ENCODE data around the gene MICAL3. TPM values are rescaled to one million over a fixed set of nuclear protein-coding genes. Genes with fewer than 3 reads are reported as not detected.

Gene MICAL3
- total and polyA plus RNA-seq, 2 of the 8 experiments (the other 6 are each of a cell fraction or from before 2014, with no cell fraction given), result 8.3 to 41.8 TPM

GRCh38 chr22:17960011-17960410, 64.3 kb downstream of the MICAL3 start:
- Histone ChIP-seq H3K4ac (replicated peaks; ENCODE audit: insufficient read length, low read depth, low read length) (no peak overlapping the region), H2BK12ac (ENCODE audit: low read depth, low read length) (no peak overlapping the region), H3K4me3 (ENCODE audit: extremely low read depth in 1 of 4, insufficient read depth in 2 of 4, low read depth in 3 of 4, low read length in 4 of 4) (no peak overlapping the region), H2BK15ac (ENCODE audit: low read length) (no peak overlapping the region), H3K23me2 (ENCODE audit: low read depth, low read length) (no peaks in the 10 kb centered on the region), H3K4me2 (ENCODE audit: insufficient read depth in 1 of 2, low read depth in 2 of 2, low read length in 2 of 2) (no peak overlapping the region), H3K36me3 (ENCODE audit: control insufficient read depth in 2 of 4, insufficient read depth in 4 of 4, low read length in 3 of 4) (no peaks in the 10 kb centered on the region), H3K79me2 (ENCODE audit: control insufficient read depth in 1 of 2, insufficient read depth in 2 of 2, low read length in 2 of 2) (peaks cover 3 to 39% of the 10 kb centered on the region in 2 experiments; a peak in 3 of 4 replicates), H3K27me3 (replicated peaks in 1 of 4; ENCODE audit: control insufficient read depth in 3 of 4, extremely low read depth in 1 of 4, insufficient read depth in 3 of 4, low read length in 3 of 4) (no peaks in the 10 kb centered on the region), H2AK5ac (ENCODE audit: low read depth, low read length) (no peak overlapping the region), H4K5ac (ENCODE audit: insufficient read length, low read depth, low read length) (no peak overlapping the region), H3K4me1 (replicated peaks in 1 of 4; ENCODE audit: control insufficient read depth in 3 of 4, insufficient read depth in 4 of 4, low read length in 3 of 4) (peaks cover 0 to 4% (median 3%) of the 10 kb centered on the region in 4 experiments), H2AFZ (ENCODE audit: low read length) (no peak overlapping the region), H2BK20ac (ENCODE audit: low read length) (no peak overlapping the region), H3K23ac (ENCODE audit: insufficient read length) (no peak overlapping the region), H3K9me3 (ENCODE audit: insufficient read depth in 2 of 2, low read depth in 1 of 2, low read length in 1 of 2) (no peaks in the 10 kb centered on the region), H3K14ac (ENCODE audit: insufficient read length) (no peak overlapping the region), H2BK120ac (replicated peaks; ENCODE audit: low read depth, low read length) (no peak overlapping the region), H4K8ac (ENCODE audit: extremely low read depth, insufficient read depth, low read length) (no peak overlapping the region), H2BK5ac (ENCODE audit: low read depth, low read length) (no peak overlapping the region), H4K20me1 (replicated peaks in 1 of 2; ENCODE audit: control insufficient read depth in 1 of 2, insufficient read depth in 2 of 2, low read length in 2 of 2) (peaks cover 3 to 25% of the 10 kb centered on the region in 2 experiments), H3K18ac (ENCODE audit: extremely low read depth, low read length) (no peak overlapping the region), H3K9ac (replicated peaks in 1 of 4; ENCODE audit: extremely low read depth in 1 of 4, low read depth in 3 of 4, low read length in 3 of 4) (peak overlapping the region in 1 of 4 experiments; percentile 32; a peak in 1 of 7 replicates), H3K56ac (replicated peaks; ENCODE audit: insufficient read length, low read depth, low read length) (no peak overlapping the region), H3K27ac (ENCODE audit: low read depth, low read length) (no peak overlapping the region), H3K79me1 (ENCODE audit: low read depth, low read length) (peaks cover 9% of the 10 kb centered on the region), H4K91ac (replicated peaks; ENCODE audit: insufficient read length, low read length) (no peak overlapping the region)
- WGBS, 2 experiments (ENCODE audit: extremely low coverage in 1 of 2, insufficient coverage in 1 of 2, insufficient read length in 1 of 2, insufficient replicate concordance in 2 of 2, low coverage in 1 of 2, low lambda C conversion rate in 2 of 2, missing lambda C conversion rate in 1 of 2), result 94% methylated on average over 8 of the region's 8 CpGs; no CpG with 5 or more reads in 1 of the 2 experiments
- no peak for FAIRE-seq
- POLR2A ChIA-PET (ENCODE audit: partially characterized antibody), result interaction anchor here (0.7 kb wide), 1 partner anchor 22 kb away, joined by 4 read pairs; no protein-coding TSS in a partner anchor
- no peak for DNase-seq (ENCODE audit: low read depth in 1 of 2, low spot score in 2 of 2)
- CTCF ChIA-PET (ENCODE audit: partially characterized antibody), result interaction anchor here (0.6 to 2.1 kb wide), 9 partner anchors 11 to 158 kb away, joined by 3 to 6 read pairs (median 3); no protein-coding TSS in a partner anchor
- no peak for TF ChIP-seq CBX5 (IDR thresholded peaks at IDR 0.05; ENCODE audit: low read depth, low read length)
- TF ChIP-seq HDAC6 (IDR thresholded peaks at IDR 0.05; ENCODE audit: low read depth, low read length), result no peak
- TF ChIP-seq SIRT6 (IDR thresholded peaks at IDR 0.05; ENCODE audit: low read length), result no peak
- no peak for TF ChIP-seq RAD21 (IDR thresholded peaks at IDR 0.05 in 1 of 2, conservative IDR thresholded peaks at IDR 0.05 in 1 of 2; ENCODE audit: low read depth in 2 of 2, low read length in 2 of 2)
- TF ChIP-seq KDM1A (IDR thresholded peaks at IDR 0.05; ENCODE audit: borderline replicate concordance, low read length), result no peak
- TF ChIP-seq BACH1 (IDR thresholded peaks at IDR 0.05; ENCODE audit: low read length), result no peak
- no peak for TF ChIP-seq FOSL1 (IDR thresholded peaks at IDR 0.05; ENCODE audit: insufficient read depth, low read depth, low read length)
- TF ChIP-seq PHF8 (conservative IDR thresholded peaks at IDR 0.05; ENCODE audit: low read depth, low read length), result no peak
- no peak for TF ChIP-seq TCF12 (IDR thresholded peaks at IDR 0.05; ENCODE audit: low read depth, low read length)
- TF ChIP-seq CHD2 (IDR thresholded peaks at IDR 0.05; ENCODE audit: low read length), result no peak
- TF ChIP-seq CBX8 (IDR thresholded peaks at IDR 0.05; ENCODE audit: borderline replicate concordance, low read depth, low read length), result no peak
- no peak for TF ChIP-seq SAP30 (IDR thresholded peaks at IDR 0.05; ENCODE audit: insufficient read depth, insufficient replicate concordance, low read length)
- TF ChIP-seq POLR2AphosphoS5 (IDR thresholded peaks at IDR 0.05; ENCODE audit: low read depth, low read length), result no peak
- TF ChIP-seq KDM5A (IDR thresholded peaks at IDR 0.05; ENCODE audit: low read length), result no peak
- no peak for TF ChIP-seq POLR2A (IDR thresholded peaks at IDR 0.05; ENCODE audit: control extremely low read depth in 1 of 2, low read depth in 2 of 2, low read length in 2 of 2)
